Neural cell (in vitro differentiated cells): ENCODE measurements around the gene ANGPTL7. TPM values are rescaled to one million over a fixed set of nuclear protein-coding genes. Genes with fewer than 3 reads are reported as not detected.

Source experiments
- H2AFZ ChIP-seq: fragments of 200-600, 300-800 bp; sonication (generic), shearing (Covaris generic); 2 replicates; pipeline ENCODE4 v1.6.0; 2014; ENCODE audit warnings: low read depth, mild to moderate bottlenecking, antibody characterized with exemption, low read length, moderate library complexity
- H3F3A ChIP-seq: fragments of 200-600 bp; shearing (Covaris generic); 2 replicates; pipeline ENCODE4 v1.6.1; 2016; ENCODE audit warnings: mild to moderate bottlenecking, moderate library complexity, mixed read lengths, antibody characterized with exemption, low read length; ENCODE audit not compliant: insufficient read depth, poor library complexity, severe bottlenecking
- H3K27ac ChIP-seq: fragments of 200-600, 300-800 bp; sonication (generic), shearing (Covaris generic); 2 replicates; pipeline ENCODE4 v1.5.1; 2014; ENCODE audit warnings: mild to moderate bottlenecking, low read length, moderate library complexity
- H3K27me3 ChIP-seq: fragments of 300-800, 200-600 bp; sonication (generic), shearing (Covaris generic); 2 replicates; pipeline ENCODE4 v1.6.0; 2014; ENCODE audit warnings: mild to moderate bottlenecking, low read depth, low read length, moderate library complexity; ENCODE audit not compliant: insufficient read depth
- H3K36me3 ChIP-seq: fragments of 300-800, 200-600 bp; sonication (generic), shearing (Covaris generic); 2 replicates; pipeline ENCODE4 v1.5.1; 2014; ENCODE audit warnings: mild to moderate bottlenecking, antibody characterized with exemption, low read length, moderate library complexity; ENCODE audit not compliant: insufficient read depth
- H3K4me2 ChIP-seq: fragments of 300-800, 200-600 bp; sonication (generic), shearing (Covaris generic); 2 replicates; pipeline ENCODE4 v1.6.0; 2014; ENCODE audit warnings: mild to moderate bottlenecking, low read length
- H3K4me3 ChIP-seq: fragments of 300-800, 200-600 bp; sonication (generic), shearing (Covaris generic); 2 replicates; pipeline ENCODE4 v1.5.1; 2014; ENCODE audit warnings: mild to moderate bottlenecking, low read length, moderate library complexity
- H3K79me2 ChIP-seq: fragments of 200-600 bp; shearing (Covaris generic); replicated peaks from 2 replicates; pipeline ENCODE4 v1.6.0; 2014; ENCODE audit warnings: mild to moderate bottlenecking, low read length, moderate library complexity; ENCODE audit not compliant: insufficient read depth
- H3K9ac ChIP-seq: fragments of 300-800, 200-600 bp; sonication (generic), shearing (Covaris generic); 2 replicates; pipeline ENCODE4 v1.6.1; 2016; ENCODE audit warnings: mild to moderate bottlenecking, low read length, mixed read lengths
- H3K9me2 ChIP-seq: fragments of 200-600 bp; shearing (Covaris generic); 2 replicates; pipeline ENCODE4 v1.6.1; 2016; ENCODE audit warnings: mild to moderate bottlenecking, low read length, mixed read lengths; ENCODE audit not compliant: insufficient read depth
- H3K9me3 ChIP-seq: fragments of 200-600, 300-800 bp; sonication (generic), shearing (Covaris generic); 2 replicates; pipeline ENCODE4 v1.6.1; 2016; ENCODE audit warnings: mild to moderate bottlenecking, mixed run types, low read length, moderate library complexity, mixed read lengths
- H4K20me1 ChIP-seq: fragments of 200-600 bp; shearing (Covaris generic); 2 replicates; pipeline ENCODE4 v1.6.1; 2016; ENCODE audit warnings: mild to moderate bottlenecking, mixed run types; ENCODE audit not compliant: insufficient read depth
- EP300 ChIP-seq: fragments of 450-650 bp; conservative IDR thresholded peaks from 2 replicates; pipeline ENCODE4 v1.6.1; 2014; ENCODE audit warnings: antibody characterized with exemption, mild to moderate bottlenecking, moderate library complexity; ENCODE audit not compliant: poor library complexity, severe bottlenecking
- EZH2 ChIP-seq: fragments of 200-600, 300-800 bp; shearing (Covaris generic), sonication (generic); IDR thresholded peaks from 2 replicates; pipeline ENCODE4 v1.6.1; 2014; ENCODE audit warnings: antibody characterized with exemption, low read length, borderline replicate concordance, mild to moderate bottlenecking; ENCODE audit not compliant: insufficient read depth, poor library complexity, severe bottlenecking
- MXI1 ChIP-seq: fragments of 450-650 bp; conservative IDR thresholded peaks from 2 replicates; pipeline ENCODE4 v1.6.1; 2014; ENCODE audit warnings: antibody characterized with exemption, mild to moderate bottlenecking; ENCODE audit not compliant: poor library complexity, severe bottlenecking
- POLR2AphosphoS5 ChIP-seq: IDR thresholded peaks from 2 replicates; pipeline ENCODE4 v1.6.1; 2012
- RAD21 ChIP-seq: fragments of 450-650 bp; conservative IDR thresholded peaks from 2 replicates; pipeline ENCODE4 v1.6.1; 2014; ENCODE audit warnings: antibody characterized with exemption, mild to moderate bottlenecking, moderate library complexity
- SMC3 ChIP-seq: fragments of 450-650 bp; conservative IDR thresholded peaks from 2 replicates; pipeline ENCODE4 v1.6.1; 2014; ENCODE audit warnings: antibody characterized with exemption, mild to moderate bottlenecking, moderate library complexity; ENCODE audit not compliant: poor library complexity
- TAF1 ChIP-seq: IDR thresholded peaks from 2 replicates; pipeline ENCODE4 v1.6.1; 2012; ENCODE audit warnings: low read depth
- polyA plus RNA-seq: library from polyadenylated mRNA; depleted of rRNA; stranded (reverse); fragments of >200 nt; gene quantifications from 2 replicates; pipeline ENCODE4 v1.2.3, GENCODE V29; 2014
- TF ChIP-seq, protein P1 (sequence below): fragments of 450-650 bp; IDR thresholded peaks from 2 replicates; pipeline ENCODE4 v1.5.1; 2014; ENCODE audit warnings: antibody characterized with exemption, mild to moderate bottlenecking, moderate library complexity; ENCODE audit not compliant: poor library complexity, severe bottlenecking
- TF ChIP-seq, protein P2 (sequence below): IDR thresholded peaks from 2 replicates; pipeline ENCODE4 v1.6.1; 2012; ENCODE audit warnings: borderline replicate concordance

The ANGPTL7 gene
- polyA plus RNA-seq, 1 donor from 2014 or later = not detected

DNA sequence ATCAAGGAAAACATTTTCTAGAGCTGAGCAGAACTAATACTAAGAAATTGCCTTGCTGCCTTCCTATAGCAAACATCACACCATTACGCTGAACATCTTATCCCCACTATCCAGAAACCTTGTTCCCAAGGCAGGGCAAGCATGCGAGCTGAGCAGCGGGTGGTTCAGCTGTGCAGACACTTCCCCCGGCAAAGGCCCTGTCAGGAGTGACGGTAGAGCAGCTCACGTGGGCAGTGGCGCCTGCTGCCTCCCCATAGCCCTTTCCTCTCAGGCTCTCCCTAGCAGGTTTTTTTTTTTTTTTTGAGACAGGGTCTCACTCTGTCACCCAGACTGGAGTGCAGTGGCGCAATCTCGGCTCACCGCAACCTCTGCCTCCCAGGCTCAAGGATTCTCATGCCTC lies 13.7 kb upstream of the ANGPTL7 start:
- no peaks in the 10 kb centered on the region for H3K27me3 ChIP-seq
- H3K4me3 ChIP-seq = no peak overlapping the region
- H3K36me3 ChIP-seq = no peaks in the 10 kb centered on the region
- no peaks in the 10 kb centered on the region for H3K79me2 ChIP-seq
- H3K27ac ChIP-seq = no peak overlapping the region
- H4K20me1 ChIP-seq = no peaks in the 10 kb centered on the region
- no peak overlapping the region for H3K9ac ChIP-seq
- H3K9me2 ChIP-seq = no peaks in the 10 kb centered on the region
- H3K9me3 ChIP-seq = no peaks in the 10 kb centered on the region
- H3F3A ChIP-seq = peaks cover 10% of the 10 kb centered on the region
- H3K4me2 ChIP-seq = no peak overlapping the region
- TF ChIP-seq SMC3 (no peak), MXI1 (no peak), EZH2 (no peak), TAF1 (no peak), POLR2AphosphoS5 (no peak), EP300 (no peak), RAD21 (no peak)
- TF ChIP-seq, protein P1, sequence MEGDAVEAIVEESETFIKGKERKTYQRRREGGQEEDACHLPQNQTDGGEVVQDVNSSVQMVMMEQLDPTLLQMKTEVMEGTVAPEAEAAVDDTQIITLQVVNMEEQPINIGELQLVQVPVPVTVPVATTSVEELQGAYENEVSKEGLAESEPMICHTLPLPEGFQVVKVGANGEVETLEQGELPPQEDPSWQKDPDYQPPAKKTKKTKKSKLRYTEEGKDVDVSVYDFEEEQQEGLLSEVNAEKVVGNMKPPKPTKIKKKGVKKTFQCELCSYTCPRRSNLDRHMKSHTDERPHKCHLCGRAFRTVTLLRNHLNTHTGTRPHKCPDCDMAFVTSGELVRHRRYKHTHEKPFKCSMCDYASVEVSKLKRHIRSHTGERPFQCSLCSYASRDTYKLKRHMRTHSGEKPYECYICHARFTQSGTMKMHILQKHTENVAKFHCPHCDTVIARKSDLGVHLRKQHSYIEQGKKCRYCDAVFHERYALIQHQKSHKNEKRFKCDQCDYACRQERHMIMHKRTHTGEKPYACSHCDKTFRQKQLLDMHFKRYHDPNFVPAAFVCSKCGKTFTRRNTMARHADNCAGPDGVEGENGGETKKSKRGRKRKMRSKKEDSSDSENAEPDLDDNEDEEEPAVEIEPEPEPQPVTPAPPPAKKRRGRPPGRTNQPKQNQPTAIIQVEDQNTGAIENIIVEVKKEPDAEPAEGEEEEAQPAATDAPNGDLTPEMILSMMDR = no peak
- TF ChIP-seq, protein P2, sequence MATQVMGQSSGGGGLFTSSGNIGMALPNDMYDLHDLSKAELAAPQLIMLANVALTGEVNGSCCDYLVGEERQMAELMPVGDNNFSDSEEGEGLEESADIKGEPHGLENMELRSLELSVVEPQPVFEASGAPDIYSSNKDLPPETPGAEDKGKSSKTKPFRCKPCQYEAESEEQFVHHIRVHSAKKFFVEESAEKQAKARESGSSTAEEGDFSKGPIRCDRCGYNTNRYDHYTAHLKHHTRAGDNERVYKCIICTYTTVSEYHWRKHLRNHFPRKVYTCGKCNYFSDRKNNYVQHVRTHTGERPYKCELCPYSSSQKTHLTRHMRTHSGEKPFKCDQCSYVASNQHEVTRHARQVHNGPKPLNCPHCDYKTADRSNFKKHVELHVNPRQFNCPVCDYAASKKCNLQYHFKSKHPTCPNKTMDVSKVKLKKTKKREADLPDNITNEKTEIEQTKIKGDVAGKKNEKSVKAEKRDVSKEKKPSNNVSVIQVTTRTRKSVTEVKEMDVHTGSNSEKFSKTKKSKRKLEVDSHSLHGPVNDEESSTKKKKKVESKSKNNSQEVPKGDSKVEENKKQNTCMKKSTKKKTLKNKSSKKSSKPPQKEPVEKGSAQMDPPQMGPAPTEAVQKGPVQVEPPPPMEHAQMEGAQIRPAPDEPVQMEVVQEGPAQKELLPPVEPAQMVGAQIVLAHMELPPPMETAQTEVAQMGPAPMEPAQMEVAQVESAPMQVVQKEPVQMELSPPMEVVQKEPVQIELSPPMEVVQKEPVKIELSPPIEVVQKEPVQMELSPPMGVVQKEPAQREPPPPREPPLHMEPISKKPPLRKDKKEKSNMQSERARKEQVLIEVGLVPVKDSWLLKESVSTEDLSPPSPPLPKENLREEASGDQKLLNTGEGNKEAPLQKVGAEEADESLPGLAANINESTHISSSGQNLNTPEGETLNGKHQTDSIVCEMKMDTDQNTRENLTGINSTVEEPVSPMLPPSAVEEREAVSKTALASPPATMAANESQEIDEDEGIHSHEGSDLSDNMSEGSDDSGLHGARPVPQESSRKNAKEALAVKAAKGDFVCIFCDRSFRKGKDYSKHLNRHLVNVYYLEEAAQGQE = no peak
- no peak overlapping the region for H2AFZ ChIP-seq

DNA sequence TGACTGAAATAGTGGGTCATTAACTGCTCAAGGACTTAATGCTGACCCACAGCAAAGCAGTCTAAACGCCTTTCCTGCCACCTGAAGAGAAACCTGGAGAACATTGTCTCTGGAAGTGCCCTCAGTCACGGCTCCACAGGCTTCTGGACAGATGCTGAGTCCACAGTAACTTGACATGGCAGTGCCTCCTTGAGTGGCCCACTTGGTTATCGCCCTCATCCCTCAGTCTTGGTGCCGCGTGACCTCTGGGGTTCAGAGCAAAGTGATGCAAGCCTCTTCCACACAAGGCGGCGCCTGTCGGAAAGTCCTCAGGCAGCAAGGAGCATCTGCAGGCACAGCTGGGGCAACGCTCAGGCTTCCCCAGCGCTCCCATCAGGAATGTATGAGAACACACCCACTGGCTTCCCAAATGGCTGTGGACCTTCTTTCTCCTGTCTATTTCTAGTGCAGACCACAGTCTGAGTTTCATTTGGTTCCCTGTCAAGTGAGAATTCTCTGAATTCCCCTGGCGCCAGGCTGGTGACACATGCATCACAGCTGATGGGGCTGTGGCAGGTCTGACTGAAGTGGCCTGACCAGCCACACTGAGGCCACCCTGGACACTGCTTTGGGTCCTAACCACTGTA lies 13.0 kb upstream of the ANGPTL7 start:
- Histone ChIP-seq H2AFZ (no peak overlapping the region), H3K9me2 (no peaks in the 10 kb centered on the region), H3F3A (peaks cover 10% of the 10 kb centered on the region), H4K20me1 (no peaks in the 10 kb centered on the region), H3K36me3 (no peaks in the 10 kb centered on the region), H3K9me3 (no peaks in the 10 kb centered on the region), H3K4me3 (no peak overlapping the region), H3K4me2 (no peak overlapping the region), H3K27me3 (no peaks in the 10 kb centered on the region), H3K27ac (no peak overlapping the region), H3K79me2 (no peaks in the 10 kb centered on the region), H3K9ac (no peak overlapping the region)
- no peak for TF ChIP-seq EZH2
- no peak for TF ChIP-seq SMC3
- TF ChIP-seq EP300 = no peak
- TF ChIP-seq, protein P1 = no peak
- no peak for TF ChIP-seq TAF1
- TF ChIP-seq MXI1 = no peak
- no peak for TF ChIP-seq POLR2AphosphoS5
- TF ChIP-seq RAD21 = no peak
